Activated T-cell treated with anti-CD3 and anti-CD28 coated beads for 24 hours (primary cell): Measurements from ENCODE around the gene RRM2.
"Not testable (repeated sequence)": the region's sequence is repeated elsewhere in the genome, so short reads cannot be mapped to it uniquely, and the experiment has no call there.

Source experiments
- DNase-seq: peaks from one replicate; pipeline ENCODE4 v3.0.0-alpha.2; 2020; ENCODE audit warnings: low read depth

Gene RRM2

GRCh38 chr2:10132596-10132995 is 10.1 kb downstream of the RRM2 start:
- no peak for DNase-seq

GRCh38 chr2:10132996-10133647 is 10.6 kb downstream of the RRM2 start:
- DNase-seq = no peak

GRCh38 chr2:10135296-10136089 is 13.0 kb downstream of the RRM2 start:
- DNase-seq = no peak

GRCh38 chr2:10136101-10136934 is 13.8 kb downstream of the RRM2 start:
- DNase-seq = no peak

- no peak for DNase-seq
Measured at GRCh38 chr2:10137053-10137843, 14.7 kb downstream of the RRM2 start.

GRCh38 chr2:10139536-10139935 is 17.0 kb downstream of the RRM2 start:
- DNase-seq = no peak

- no peak for DNase-seq
Measured at GRCh38 chr2:10140841-10141610, 18.5 kb downstream of the RRM2 start.

- DNase-seq = no peak
Measured at GRCh38 chr2:10141736-10142639, 19.4 kb downstream of the RRM2 start.

- no peak for DNase-seq
Measured at GRCh38 chr2:10142640-10142965, 20.1 kb downstream of the RRM2 start.

- no peak for DNase-seq
Measured at GRCh38 chr2:10144771-10145518, 22.4 kb downstream of the RRM2 start.

GRCh38 chr2:10145519-10146357 is 23.2 kb downstream of the RRM2 start:
- no peak for DNase-seq

- no peak for DNase-seq
Measured at GRCh38 chr2:10146366-10147005, 23.9 kb downstream of the RRM2 start.

GRCh38 chr2:10147050-10147660 is 24.6 kb downstream of the RRM2 start:
- DNase-seq = not testable (repeated sequence)

- no peak for DNase-seq
Measured at GRCh38 chr2:10148268-10148667, 25.7 kb downstream of the RRM2 start.

GRCh38 chr2:10149635-10150034 is 27.1 kb downstream of the RRM2 start:
- no peak for DNase-seq

- DNase-seq = no peak
Measured at GRCh38 chr2:10150436-10150835, 27.9 kb downstream of the RRM2 start.

GRCh38 chr2:10151462-10151861 is 28.9 kb downstream of the RRM2 start:
- no peak for DNase-seq

- no peak for DNase-seq
Measured at GRCh38 chr2:10157293-10157692, 34.8 kb downstream of the RRM2 start.
